GM21360 (cell line): ENCODE measurements around the gene TMEM129.
"Not testable (repeated sequence)": the region's sequence is repeated elsewhere in the genome, so short reads cannot be mapped to it uniquely, and the experiment has no call there.

Source experiments
- ATAC-seq: cut with Tn5 transposase; IDR thresholded peaks from one replicate; pipeline ENCODE4 v1.9.1; 2021; ENCODE audit warnings: mild to moderate bottlenecking, moderate library complexity; ENCODE audit not compliant: unreplicated experiment

The TMEM129 gene

GRCh38 chr4:1671011-1671410 lies 50.1 kb downstream of the TMEM129 start:
- ATAC-seq = not testable (repeated sequence)

GRCh38 chr4:1670279-1670678 lies 50.8 kb downstream of the TMEM129 start:
- no peak for ATAC-seq

- no peak for ATAC-seq
These were observed 51.3 kb downstream of the TMEM129 start for GRCh38 chr4:1669850-1670249.

GRCh38 chr4:1669270-1669669 lies 51.9 kb downstream of the TMEM129 start:
- ATAC-seq = no peak

GRCh38 chr4:1668488-1668840 lies 52.7 kb downstream of the TMEM129 start:
- ATAC-seq = no peak

GRCh38 chr4:1667273-1667672 lies 53.9 kb downstream of the TMEM129 start:
- no peak for ATAC-seq

GRCh38 chr4:1666391-1666790 lies 54.7 kb downstream of the TMEM129 start:
- no peak for ATAC-seq
